Fibroblast of gingiva (primary cell): Measurements from ENCODE around the gene RAB34.

ENCODE experiments used
- DNase-seq: peaks from one replicate; pipeline ENCODE4 v3.0.0-alpha.2; 2011; ENCODE audit warnings: low read depth

Gene RAB34, protein sequence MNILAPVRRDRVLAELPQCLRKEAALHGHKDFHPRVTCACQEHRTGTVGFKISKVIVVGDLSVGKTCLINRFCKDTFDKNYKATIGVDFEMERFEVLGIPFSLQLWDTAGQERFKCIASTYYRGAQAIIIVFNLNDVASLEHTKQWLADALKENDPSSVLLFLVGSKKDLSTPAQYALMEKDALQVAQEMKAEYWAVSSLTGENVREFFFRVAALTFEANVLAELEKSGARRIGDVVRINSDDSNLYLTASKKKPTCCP

DNA sequence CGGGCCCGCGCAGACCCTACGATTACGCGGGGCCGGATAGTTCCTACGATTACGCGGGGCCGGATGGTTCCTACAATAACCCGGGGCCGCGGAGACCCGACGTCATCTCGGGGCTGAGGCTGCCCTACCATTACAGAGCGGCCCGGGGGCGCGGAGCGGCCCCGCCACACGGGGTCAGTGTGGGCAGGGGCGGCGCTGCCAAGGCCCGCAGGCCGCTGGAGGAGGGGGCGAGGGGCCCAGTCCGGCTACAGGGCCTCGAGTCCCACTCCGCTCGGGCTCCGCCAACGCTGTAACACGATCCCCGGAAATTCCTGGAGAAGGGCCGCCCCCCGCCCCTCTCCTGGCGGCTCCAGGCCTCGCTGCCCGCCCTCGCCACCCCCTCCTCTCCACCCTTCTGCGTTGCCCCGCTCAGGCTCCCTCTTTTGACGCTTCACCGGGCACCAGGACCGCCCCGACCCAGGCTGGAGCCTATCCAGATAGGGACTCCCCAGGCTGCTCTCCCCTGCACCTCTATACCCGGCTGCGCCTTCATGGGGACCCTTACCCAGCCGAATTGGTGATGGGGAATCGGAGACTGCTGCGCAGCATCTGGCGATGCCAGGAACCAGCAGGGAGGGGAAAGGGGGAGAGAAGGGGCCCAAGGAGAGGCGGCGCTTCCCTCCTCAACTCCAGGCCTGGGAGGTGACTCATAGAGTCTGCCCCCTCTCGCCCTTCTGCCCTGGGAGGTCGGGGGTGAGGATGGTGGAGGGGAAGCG, at the start of gene RAB34:
TSS of gene RAB34 (minus strand) at position 291 of the 755 bp plus-strand sequence. CDS start 602 bp downstream, outside the sequence.
- DNase-seq = peak; percentile 89

GRCh38 chr17:28765038-28765437, 47.4 kb upstream of the RAB34 start:
- no peak for DNase-seq

DNA sequence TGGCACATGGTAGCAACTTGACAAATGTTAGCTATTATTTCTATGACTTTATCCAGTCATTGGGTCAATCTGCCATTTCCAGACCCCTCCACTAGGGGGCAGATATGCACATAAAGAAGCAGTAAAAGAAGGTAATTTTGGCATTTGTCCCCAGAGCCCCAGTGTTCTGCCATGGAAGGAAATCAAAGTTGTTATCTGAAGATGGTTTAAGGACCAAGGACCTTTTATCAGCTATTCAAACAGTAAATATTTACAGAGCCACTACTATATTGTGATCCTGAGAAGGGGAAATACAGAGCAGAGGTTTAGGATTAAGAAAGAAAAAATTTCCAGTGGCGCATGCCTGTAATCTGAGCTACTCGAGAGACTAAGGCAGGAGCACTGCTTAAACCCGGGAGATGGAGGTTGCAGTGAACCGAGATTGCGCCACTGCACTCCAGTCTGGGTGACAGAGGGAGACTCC, 46.2 kb upstream of the RAB34 start:
- DNase-seq = peak; percentile 69

GRCh38 chr17:28763137-28763799, 45.6 kb upstream of the RAB34 start:
- DNase-seq = no peak

DNA sequence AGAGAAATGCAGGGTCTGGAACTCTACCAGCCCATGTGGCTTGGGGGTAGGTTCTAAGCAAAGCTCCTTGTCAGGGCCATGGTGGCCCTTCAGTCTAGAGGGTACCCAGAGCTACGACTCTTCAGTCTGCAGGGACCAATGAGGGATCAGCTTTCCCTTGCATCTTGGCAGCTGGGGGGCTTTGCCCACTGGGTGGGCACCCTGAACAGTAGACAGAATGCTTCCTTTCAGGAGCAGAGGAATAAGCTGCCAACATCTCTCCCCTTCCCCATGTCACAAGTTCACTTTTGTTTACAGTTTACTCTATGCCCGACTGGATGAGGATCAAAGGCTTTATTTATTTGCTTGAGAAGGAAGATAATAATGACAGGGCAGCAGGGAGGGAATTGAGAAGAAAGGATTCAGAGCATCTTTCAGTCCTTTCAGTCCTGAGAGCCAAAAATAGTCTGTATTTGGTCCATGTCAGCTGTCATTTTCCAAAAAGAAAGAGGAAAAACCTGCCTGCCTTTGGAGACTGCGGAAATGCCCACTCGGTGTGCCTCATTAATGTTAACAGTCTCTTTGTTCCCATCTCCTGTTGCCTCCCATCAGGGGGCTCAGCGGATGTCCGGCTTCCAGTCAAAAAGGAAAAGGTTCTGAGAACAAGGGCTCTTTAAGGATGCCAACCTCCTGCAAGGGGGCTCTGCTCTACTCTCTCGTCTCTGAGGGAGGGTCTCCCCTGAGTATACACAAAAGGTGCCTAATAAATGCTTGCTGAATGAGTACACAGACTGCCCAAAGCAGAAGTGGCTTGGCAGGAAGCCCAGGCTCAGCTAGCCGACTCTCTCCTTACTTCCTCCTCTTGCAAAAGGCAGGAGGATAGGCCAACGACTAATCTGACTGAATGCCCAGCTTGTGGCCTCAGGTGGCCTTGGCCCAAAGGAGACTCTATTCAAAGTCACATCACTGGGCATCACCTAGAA, 43.2 kb upstream of the RAB34 start:
- peak; percentile 49 for DNase-seq

GRCh38 chr17:28759256-28759865, 41.7 kb upstream of the RAB34 start:
- no peak for DNase-seq

GRCh38 chr17:28758411-28759121, 40.9 kb upstream of the RAB34 start:
- DNase-seq = no peak

GRCh38 chr17:28756049-28756804, 38.6 kb upstream of the RAB34 start:
- DNase-seq = no peak

- no peak for DNase-seq
Observed at GRCh38 chr17:28755486-28755885, 37.8 kb upstream of the RAB34 start.

- DNase-seq = no peak
Observed at GRCh38 chr17:28751600-28752366, 34.1 kb upstream of the RAB34 start.

DNA sequence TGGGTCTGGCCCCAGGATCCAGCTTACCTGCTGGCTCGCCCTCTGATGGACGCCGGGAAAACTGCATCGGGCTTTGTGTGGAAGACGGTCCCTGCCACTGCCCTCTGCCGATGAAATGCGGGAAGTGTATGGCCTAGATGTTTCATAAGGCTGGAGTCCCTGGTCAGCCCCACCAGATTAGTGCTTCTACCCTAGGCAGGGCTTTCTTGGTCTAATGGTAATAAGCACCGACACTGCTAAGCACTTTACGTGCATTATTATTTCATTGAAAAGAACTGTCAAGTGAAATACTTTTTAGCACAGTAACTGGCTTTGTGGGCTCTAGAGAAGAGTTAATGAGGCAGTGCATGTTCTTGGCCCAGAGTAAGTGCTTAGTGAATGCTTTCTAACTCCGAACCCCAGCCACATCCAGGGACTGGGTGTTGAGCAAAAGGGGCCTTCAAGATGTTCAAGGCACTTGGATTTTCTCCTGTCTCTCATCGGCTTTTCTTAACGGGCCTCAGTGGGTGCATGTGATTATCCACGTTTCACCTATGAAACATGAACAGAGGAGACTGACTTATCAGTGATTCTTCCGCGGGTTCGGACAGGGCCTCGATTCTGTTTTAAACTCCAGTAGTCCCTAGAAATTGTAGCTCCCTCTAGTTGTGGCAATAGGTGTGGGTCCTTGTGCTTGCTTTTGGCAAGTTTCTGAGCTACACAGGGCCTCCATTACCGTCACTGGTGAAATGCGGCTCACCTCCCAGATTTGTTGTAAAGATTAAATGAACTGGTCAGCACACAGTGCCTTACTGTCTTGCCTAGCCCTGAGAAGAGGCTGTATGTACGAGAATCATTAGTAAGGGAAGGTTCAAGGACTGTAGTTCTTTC, 32.7 kb upstream of the RAB34 start:
- peak; percentile 87 for DNase-seq

GRCh38 chr17:28749516-28750177, 32.0 kb upstream of the RAB34 start:
- DNase-seq = no peak

- no peak for DNase-seq
Observed at GRCh38 chr17:28748852-28749515, 31.3 kb upstream of the RAB34 start.

DNA sequence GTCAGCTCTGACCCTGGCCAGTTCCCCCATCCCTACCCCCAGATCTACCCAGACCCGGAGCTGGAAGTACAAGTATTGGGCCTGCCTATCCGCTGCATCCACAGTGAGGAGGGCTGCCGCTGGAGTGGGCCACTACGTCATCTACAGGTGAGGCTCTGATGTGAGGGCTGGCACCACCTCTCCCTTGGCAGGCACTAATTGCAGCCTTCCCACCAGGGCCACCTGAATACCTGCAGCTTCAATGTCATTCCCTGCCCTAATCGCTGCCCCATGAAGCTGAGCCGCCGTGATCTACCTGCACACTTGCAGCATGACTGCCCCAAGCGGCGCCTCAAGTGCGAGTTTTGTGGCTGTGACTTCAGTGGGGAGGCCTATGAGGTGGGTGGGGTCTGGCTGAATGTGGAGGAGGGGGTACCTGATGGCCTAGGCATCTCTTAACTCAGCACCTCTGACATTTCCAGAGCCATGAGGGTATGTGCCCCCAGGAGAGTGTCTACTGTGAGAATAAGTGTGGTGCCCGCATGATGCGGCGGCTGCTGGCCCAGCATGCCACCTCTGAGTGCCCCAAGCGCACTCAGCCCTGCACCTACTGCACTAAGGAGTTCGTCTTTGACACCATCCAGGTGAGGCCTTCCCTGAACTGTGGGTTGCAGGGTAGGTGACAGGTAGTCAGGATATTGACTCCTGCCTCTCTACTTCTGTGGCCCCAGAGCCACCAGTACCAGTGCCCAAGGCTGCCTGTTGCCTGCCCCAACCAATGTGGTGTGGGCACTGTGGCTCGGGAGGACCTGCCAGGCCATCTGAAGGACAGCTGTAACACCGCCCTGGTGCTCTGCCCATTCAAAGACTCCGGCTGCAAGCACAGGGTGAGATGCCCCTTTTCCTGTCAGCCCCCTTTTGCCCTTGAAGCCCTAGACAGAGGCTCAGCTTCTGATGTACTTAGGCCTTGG, 30.4 kb upstream of the RAB34 start:
- DNase-seq = no peak

GRCh38 chr17:28747051-28747691, 29.5 kb upstream of the RAB34 start:
- DNase-seq = no peak
